Hepatocyte (in vitro differentiated cells): ENCODE results near the gene ESAM. TPM values are rescaled to one million over a fixed set of nuclear protein-coding genes. Genes with fewer than 3 reads are reported as not detected.
A peak's percentile ranks its signal among the peaks of the same experiment; 100 is the strongest.

Experiments used
- DNase-seq: peaks from one replicate; pipeline ENCODE4 v3.0.0-alpha.2; 2016; ENCODE audit warnings: low spot score
- H2AFZ ChIP-seq: fragments of 200-600 bp; sonication (generic); 2 replicates; pipeline ENCODE4 v1.6.0; 2016; ENCODE audit warnings: antibody characterized with exemption, mild to moderate bottlenecking
- H3K27ac ChIP-seq: fragments of 200-600 bp; sonication (generic); 2 replicates; pipeline ENCODE4 v1.5.1; 2016; ENCODE audit warnings: mild to moderate bottlenecking
- H3K27me3 ChIP-seq: fragments of 200-600 bp; sonication (generic); 2 replicates; pipeline ENCODE4 v1.6.1; 2016
- H3K36me3 ChIP-seq: fragments of 200-600 bp; sonication (generic); replicated peaks from 2 replicates; pipeline ENCODE4 v1.5.1; 2016; ENCODE audit warnings: low read depth; ENCODE audit not compliant: insufficient read depth
- H3K4me1 ChIP-seq: fragments of 200-600 bp; sonication (generic); 2 replicates; pipeline ENCODE4 v1.5.1; 2016; ENCODE audit warnings: mild to moderate bottlenecking, moderate library complexity; ENCODE audit not compliant: insufficient read depth
- H3K4me2 ChIP-seq: fragments of 200-600 bp; sonication (generic); 2 replicates; pipeline ENCODE4 v1.6.0; 2016
- H3K4me3 ChIP-seq: fragments of 200-600 bp; sonication (generic); 2 replicates; pipeline ENCODE4 v1.5.1; 2016; ENCODE audit warnings: mild to moderate bottlenecking
- H3K79me2 ChIP-seq: fragments of 200-600 bp; sonication (generic); 2 replicates; pipeline ENCODE4 v1.6.0; 2017; ENCODE audit warnings: mild to moderate bottlenecking
- H3K9me2 ChIP-seq: fragments of 200-600 bp; sonication (generic); replicated peaks from 2 replicates; pipeline ENCODE4 v1.6.0; 2017; ENCODE audit warnings: mild to moderate bottlenecking; ENCODE audit not compliant: insufficient read depth
- H3K9me3 ChIP-seq: fragments of 200-600 bp; sonication (generic); 2 replicates; pipeline ENCODE4 v1.5.1; 2016; ENCODE audit warnings: low read depth, mild to moderate bottlenecking
- H4K20me1 ChIP-seq: fragments of 200-600 bp; sonication (generic); 2 replicates; pipeline ENCODE4 v1.6.0; 2016; ENCODE audit warnings: mild to moderate bottlenecking; ENCODE audit not compliant: insufficient read depth, poor library complexity, severe bottlenecking
- CTCF ChIP-seq: fragments of 200-600 bp; sonication (generic); IDR thresholded peaks from 2 replicates; pipeline ENCODE4 v1.5.1; 2016; ENCODE audit warnings: antibody characterized with exemption, mild to moderate bottlenecking; ENCODE audit not compliant: poor library complexity
- EZH2 ChIP-seq: fragments of 200-600 bp; sonication (generic); IDR thresholded peaks from 2 replicates; pipeline ENCODE4 v1.6.1; 2016; ENCODE audit warnings: antibody characterized with exemption, mild to moderate bottlenecking, borderline replicate concordance
- EZH2phosphoT487 ChIP-seq: fragments of 200-600 bp; sonication (generic); IDR thresholded peaks from one replicate; pipeline ENCODE4 v1.6.1; 2018; ENCODE audit warnings: antibody characterized with exemption, mild to moderate bottlenecking, low read depth, moderate library complexity; ENCODE audit not compliant: unreplicated experiment, severe bottlenecking
- WGBS: methylation state at CpG from one replicate; pipeline ENCODE4 v1.1.6; 2016; ENCODE audit warnings: low lambda C conversion rate; ENCODE audit errors: missing lambda C conversion rate; 5-methylcytosine and 5-hydroxymethylcytosine counted together
- polyA plus RNA-seq: library from polyadenylated mRNA; unstranded; fragments of >200 nt; fragmentation: Nextera tagmentation; extraction: Ambion mirVana; gene quantifications from 2 replicates; pipeline ENCODE4 v1.2.1, GENCODE V29; 2016
- total RNA-seq: library from RNA; depleted of rRNA; stranded (reverse); fragments of >200 nt; gene quantifications from 2 replicates; pipeline ENCODE4 v1.2.3, GENCODE V29; 2014

ESAM gene
- total and polyA plus RNA-seq, 2 experiments from 2014 or later, result 3.6 to 3.9 TPM

- H4K20me1 ChIP-seq, result no peaks in the 10 kb centered on the region
- H3K79me2 ChIP-seq, result no peaks in the 10 kb centered on the region
- TF ChIP-seq EZH2phosphoT487 (no peak), EZH2 (no peak), CTCF (no peak)
- DNase-seq, result no peak
- no peak overlapping the region for H3K4me2 ChIP-seq
- no peak overlapping the region for H3K27ac ChIP-seq
- 93% methylated on average over 5 of the region's 5 CpGs for WGBS
- no peaks in the 10 kb centered on the region for H3K27me3 ChIP-seq
- H3K4me1 ChIP-seq, result no peaks in the 10 kb centered on the region
- H3K9me2 ChIP-seq, result no peaks in the 10 kb centered on the region
- no peaks in the 10 kb centered on the region for H3K9me3 ChIP-seq
- H2AFZ ChIP-seq, result no peak overlapping the region
- H3K36me3 ChIP-seq, result no peaks in the 10 kb centered on the region
- no peak overlapping the region for H3K4me3 ChIP-seq
Measured at GRCh38 chr11:124807201-124807600, 45.1 kb upstream of the ESAM start.

GRCh38 chr11:124804884-124805283 lies 42.8 kb upstream of the ESAM start:
- peaks cover 7% of the 10 kb centered on the region for H3K4me1 ChIP-seq
- H2AFZ ChIP-seq, result no peak overlapping the region
- TF ChIP-seq CTCF (no peak), EZH2phosphoT487 (no peak), EZH2 (no peak)
- no peak overlapping the region for H3K27ac ChIP-seq
- no peaks in the 10 kb centered on the region for H3K9me2 ChIP-seq
- no peak overlapping the region for H3K4me3 ChIP-seq
- H3K4me2 ChIP-seq, result no peak overlapping the region
- no peaks in the 10 kb centered on the region for H3K36me3 ChIP-seq
- no peak for DNase-seq
- 90% methylated on average over 3 of the region's 3 CpGs for WGBS
- no peaks in the 10 kb centered on the region for H4K20me1 ChIP-seq
- no peaks in the 10 kb centered on the region for H3K27me3 ChIP-seq
- H3K79me2 ChIP-seq, result no peaks in the 10 kb centered on the region
- no peaks in the 10 kb centered on the region for H3K9me3 ChIP-seq

- no peak overlapping the region for H3K4me3 ChIP-seq
- H3K36me3 ChIP-seq, result no peaks in the 10 kb centered on the region
- 59% methylated on average over 8 of the region's 8 CpGs for WGBS
- no peaks in the 10 kb centered on the region for H3K27me3 ChIP-seq
- H3K9me2 ChIP-seq, result no peaks in the 10 kb centered on the region
- no peaks in the 10 kb centered on the region for H3K9me3 ChIP-seq
- no peak for TF ChIP-seq EZH2phosphoT487
- no peak for TF ChIP-seq EZH2
- TF ChIP-seq CTCF, result no peak
- H2AFZ ChIP-seq, result no peak overlapping the region
- peak overlapping the region; percentile 100 for H3K27ac ChIP-seq
- H4K20me1 ChIP-seq, result peaks cover 16% of the 10 kb centered on the region
- H3K79me2 ChIP-seq, result peaks cover 28% of the 10 kb centered on the region
- H3K4me2 ChIP-seq, result peak overlapping the region; percentile 83
- no peak for DNase-seq
- H3K4me1 ChIP-seq, result peaks cover 21% of the 10 kb centered on the region
Measured at GRCh38 chr11:124801636-124802312, 39.7 kb upstream of the ESAM start.
